ENCODE data around the gene MT1E. TPM values are rescaled to one million over a fixed set of nuclear protein-coding genes. Genes with fewer than 3 reads are reported as not detected.

The MT1E gene
- total and polyA plus RNA-seq, 2 of the 8 experiments (the other 6 are each of a cell fraction or from before 2014, with no cell fraction given) = 7.9 to 117 TPM

GRCh38 chr16:56649271-56649670 is 23.7 kb downstream of the MT1E start:
- H2BK120ac ChIP-seq (replicated peaks; ENCODE audit: low read depth, low read length) = no peak overlapping the region
- no peak overlapping the region for H3K18ac ChIP-seq (ENCODE audit: extremely low read depth, low read length)
- no peak overlapping the region for H2BK5ac ChIP-seq (ENCODE audit: low read depth, low read length)
- H2AFZ ChIP-seq (ENCODE audit: low read length) = no peak overlapping the region
- no peaks in the 10 kb centered on the region for H3K79me2 ChIP-seq (ENCODE audit: control insufficient read depth in 1 of 2, insufficient read depth in 2 of 2, low read length in 2 of 2)
- H2BK12ac ChIP-seq (ENCODE audit: low read depth, low read length) = no peak overlapping the region
- 83% methylated on average over 2 of the region's 2 CpGs; no CpG with 5 or more reads in 1 of the 2 experiments for WGBS, 2 experiments (ENCODE audit: extremely low coverage in 1 of 2, insufficient coverage in 1 of 2, insufficient read length in 1 of 2, insufficient replicate concordance in 2 of 2, low coverage in 1 of 2, low lambda C conversion rate in 2 of 2, missing lambda C conversion rate in 1 of 2)
- no peaks in the 10 kb centered on the region for H3K36me3 ChIP-seq (ENCODE audit: control insufficient read depth in 2 of 4, insufficient read depth in 4 of 4, low read length in 3 of 4)
- H3K23ac ChIP-seq (ENCODE audit: insufficient read length) = no peak overlapping the region
- no peak overlapping the region for H3K14ac ChIP-seq (ENCODE audit: insufficient read length)
- peaks cover 2 to 4% of the 10 kb centered on the region in 2 experiments for H4K20me1 ChIP-seq (replicated peaks in 1 of 2; ENCODE audit: control insufficient read depth in 1 of 2, insufficient read depth in 2 of 2, low read length in 2 of 2)
- no peak overlapping the region for H3K4me2 ChIP-seq (ENCODE audit: insufficient read depth in 1 of 2, low read depth in 2 of 2, low read length in 2 of 2)
- H3K4me1 ChIP-seq (replicated peaks in 1 of 4; ENCODE audit: control insufficient read depth in 3 of 4, insufficient read depth in 4 of 4, low read length in 3 of 4) = peaks cover 0 to 7% (median 4%) of the 10 kb centered on the region in 4 experiments; a peak in 2 of 7 replicates
- no peak overlapping the region for H3K9ac ChIP-seq (replicated peaks in 1 of 4; ENCODE audit: extremely low read depth in 1 of 4, low read depth in 3 of 4, low read length in 3 of 4)
- H3K9me3 ChIP-seq (ENCODE audit: insufficient read depth in 2 of 2, low read depth in 1 of 2, low read length in 1 of 2) = no peaks in the 10 kb centered on the region
- H3K56ac ChIP-seq (replicated peaks; ENCODE audit: insufficient read length, low read depth, low read length) = no peak overlapping the region
- H4K91ac ChIP-seq (replicated peaks; ENCODE audit: insufficient read length, low read length) = no peak overlapping the region
- H3K4ac ChIP-seq (replicated peaks; ENCODE audit: insufficient read length, low read depth, low read length) = no peak overlapping the region
- H3K27ac ChIP-seq (ENCODE audit: low read depth, low read length) = no peak overlapping the region
- DNase-seq (ENCODE audit: low read depth in 1 of 2, low spot score in 2 of 2) = no peak
- H4K8ac ChIP-seq (ENCODE audit: extremely low read depth, insufficient read depth, low read length) = no peak overlapping the region
- H3K79me1 ChIP-seq (ENCODE audit: low read depth, low read length) = no peaks in the 10 kb centered on the region
- peaks cover 43 to 76% (median 67%) of the 10 kb centered on the region in 4 experiments for H3K27me3 ChIP-seq (replicated peaks in 1 of 4; ENCODE audit: control insufficient read depth in 3 of 4, extremely low read depth in 1 of 4, insufficient read depth in 3 of 4, low read length in 3 of 4)
- ChIA-PET POLR2A (ENCODE audit: partially characterized antibody) (interaction anchor here (1.2 to 1.3 kb wide), 2 partner anchors 14 to 18 kb away, joined by 3 to 5 read pairs; no protein-coding TSS in a partner anchor), CTCF (ENCODE audit: partially characterized antibody) (interaction anchor here (0.8 to 1.8 kb wide), 3 partner anchors 16 to 54 kb away, joined by 3 to 5 read pairs (median 4); no protein-coding TSS in a partner anchor)
- no peak overlapping the region for H2AK5ac ChIP-seq (ENCODE audit: low read depth, low read length)
- no peak overlapping the region for H3K4me3 ChIP-seq (ENCODE audit: extremely low read depth in 1 of 4, insufficient read depth in 2 of 4, low read depth in 3 of 4, low read length in 4 of 4)
- no peak overlapping the region for H4K5ac ChIP-seq (ENCODE audit: insufficient read length, low read depth, low read length)
- no peak overlapping the region for H2BK20ac ChIP-seq (ENCODE audit: low read length)
- H2BK15ac ChIP-seq (ENCODE audit: low read length) = no peak overlapping the region
- no peak for FAIRE-seq
- H3K23me2 ChIP-seq (ENCODE audit: low read depth, low read length) = no peaks in the 10 kb centered on the region; the same call in 1 of the 2 replicates
- no peak for TF ChIP-seq HDAC2 (IDR thresholded peaks at IDR 0.05; ENCODE audit: borderline replicate concordance in 1 of 2, low read depth in 2 of 2, low read length in 2 of 2)
- no peak for TF ChIP-seq SP4 (IDR thresholded peaks at IDR 0.05; ENCODE audit: low read length)
- TF ChIP-seq HDAC6 (IDR thresholded peaks at IDR 0.05; ENCODE audit: low read depth, low read length) = no peak
- no peak for TF ChIP-seq SAP30 (IDR thresholded peaks at IDR 0.05; ENCODE audit: insufficient read depth, insufficient replicate concordance, low read length)
- no peak for TF ChIP-seq CTCF (IDR thresholded peaks at IDR 0.05; ENCODE audit: control extremely low read depth in 1 of 3, insufficient read depth in 1 of 3, low read depth in 1 of 3, low read length in 3 of 3)
- no peak for TF ChIP-seq CHD1 (IDR thresholded peaks at IDR 0.05; ENCODE audit: low read depth, low read length)
- no peak for TF ChIP-seq EGR1 (IDR thresholded peaks at IDR 0.05; ENCODE audit: borderline replicate concordance, low read depth, low read length)
- TF ChIP-seq SP2 (IDR thresholded peaks at IDR 0.05; ENCODE audit: low read length) = no peak
- TF ChIP-seq GTF2F1 (IDR thresholded peaks at IDR 0.05; ENCODE audit: borderline replicate concordance, low read depth, low read length) = no peak
